C4-2B (cell line): ENCODE data around the gene HEPACAM.

ENCODE experiments used
- CTCF ChIP-seq: fragments of 450-650 bp; conservative IDR thresholded peaks from 2 replicates; pipeline ENCODE4 v1.5.1; 2017; ENCODE audit warnings: mild to moderate bottlenecking
- ZFX ChIP-seq: fragments of 450-650 bp; IDR thresholded peaks from 2 replicates; pipeline ENCODE4 v1.6.1; 2017

GRCh38 chr11:124978316-124978715 lies 42.5 kb upstream of the HEPACAM start:
- TF ChIP-seq CTCF (no peak), ZFX (no peak)
